OCI-LY7 (cell line): ENCODE measurements around the gene SSBP4.

Experiments used
- CTCF ChIP-seq: fragments of 200-600 bp; sonication (generic); conservative IDR thresholded peaks from 2 replicates; pipeline ENCODE4 v1.5.1; 2014; ENCODE audit warnings: mild to moderate bottlenecking, antibody characterized with exemption, low read length, moderate library complexity, mixed read lengths
- EZH2phosphoT487 ChIP-seq: fragments of 200-600 bp; sonication (generic); IDR thresholded peaks from 2 replicates; pipeline ENCODE4 v1.6.1; 2018; ENCODE audit warnings: low read depth, borderline replicate concordance, mild to moderate bottlenecking, mixed run types, antibody characterized with exemption, low read length, moderate library complexity, mixed read lengths

- TF ChIP-seq CTCF (no peak), EZH2phosphoT487 (no peak)
Observed at GRCh38 chr19:18431351-18432197, 12.4 kb downstream of the SSBP4 start.
